ENCODE measurements around the gene OR6X1.

Gene OR6X1

GRCh38 chr11:123773959-123774358 lies 19.6 kb upstream of the OR6X1 start:
- Histone ChIP-seq H3K9me2 (replicated peaks; ENCODE audit: control insufficient read depth, low read length) (no peaks in the 10 kb centered on the region), H3K27me3 (ENCODE audit: control insufficient read depth, low read length) (no peaks in the 10 kb centered on the region), H3K4me3 (ENCODE audit: low read length) (no peak overlapping the region), H3K4me1 (ENCODE audit: control insufficient read depth, low read length) (peaks cover 10% of the 10 kb centered on the region), H3K9me3 (ENCODE audit: control insufficient read depth, insufficient read depth, low read length) (no peaks in the 10 kb centered on the region), H3K36me3 (ENCODE audit: control insufficient read depth, low read length) (no peaks in the 10 kb centered on the region), H3K4me2 (ENCODE audit: low read length) (no peak overlapping the region), H4K20me1 (ENCODE audit: control insufficient read depth, insufficient read depth, low read depth, low read length) (no peaks in the 10 kb centered on the region), H3K79me2 (ENCODE audit: control insufficient read depth, low read length) (no peaks in the 10 kb centered on the region), H3F3A (ENCODE audit: control insufficient read depth, insufficient read depth) (no peaks in the 10 kb centered on the region), H3K27ac (ENCODE audit: low read depth, low read length) (no peak overlapping the region)
- TF ChIP-seq, protein P1, sequence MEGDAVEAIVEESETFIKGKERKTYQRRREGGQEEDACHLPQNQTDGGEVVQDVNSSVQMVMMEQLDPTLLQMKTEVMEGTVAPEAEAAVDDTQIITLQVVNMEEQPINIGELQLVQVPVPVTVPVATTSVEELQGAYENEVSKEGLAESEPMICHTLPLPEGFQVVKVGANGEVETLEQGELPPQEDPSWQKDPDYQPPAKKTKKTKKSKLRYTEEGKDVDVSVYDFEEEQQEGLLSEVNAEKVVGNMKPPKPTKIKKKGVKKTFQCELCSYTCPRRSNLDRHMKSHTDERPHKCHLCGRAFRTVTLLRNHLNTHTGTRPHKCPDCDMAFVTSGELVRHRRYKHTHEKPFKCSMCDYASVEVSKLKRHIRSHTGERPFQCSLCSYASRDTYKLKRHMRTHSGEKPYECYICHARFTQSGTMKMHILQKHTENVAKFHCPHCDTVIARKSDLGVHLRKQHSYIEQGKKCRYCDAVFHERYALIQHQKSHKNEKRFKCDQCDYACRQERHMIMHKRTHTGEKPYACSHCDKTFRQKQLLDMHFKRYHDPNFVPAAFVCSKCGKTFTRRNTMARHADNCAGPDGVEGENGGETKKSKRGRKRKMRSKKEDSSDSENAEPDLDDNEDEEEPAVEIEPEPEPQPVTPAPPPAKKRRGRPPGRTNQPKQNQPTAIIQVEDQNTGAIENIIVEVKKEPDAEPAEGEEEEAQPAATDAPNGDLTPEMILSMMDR (IDR thresholded peaks at IDR 0.05; ENCODE audit: low read depth, low read length, poor library complexity, severe bottlenecking), result no peak
- no peak for TF ChIP-seq EZH2phosphoT487 (IDR thresholded peaks at IDR 0.05; ENCODE audit: borderline replicate concordance, low read length)

DNA sequence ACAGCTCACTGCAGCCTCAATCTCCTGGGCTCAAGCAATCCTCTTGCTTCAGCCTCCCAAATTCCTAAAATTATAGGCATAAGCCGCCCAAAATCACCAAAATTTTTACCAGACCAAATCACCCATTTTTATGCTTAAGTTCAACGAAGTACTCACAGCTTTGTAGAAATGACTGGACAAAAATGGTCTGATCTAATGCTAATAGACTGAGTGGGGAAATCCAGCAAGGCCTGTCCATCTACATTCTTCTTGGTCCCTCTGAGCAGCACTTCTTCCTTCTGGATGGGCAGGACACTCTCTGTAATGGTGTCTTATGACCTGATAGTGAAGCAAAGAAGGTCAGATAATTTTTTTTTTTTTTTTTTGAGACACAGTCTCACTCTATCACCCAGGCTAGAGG lies 18.7 kb upstream of the OR6X1 start:
- no peaks in the 10 kb centered on the region for H3K79me2 ChIP-seq (ENCODE audit: control insufficient read depth, low read length)
- H3K4me1 ChIP-seq (ENCODE audit: control insufficient read depth, low read length), result peaks cover 10% of the 10 kb centered on the region
- no peaks in the 10 kb centered on the region for H3K9me3 ChIP-seq (ENCODE audit: control insufficient read depth, insufficient read depth, low read length)
- H3K27ac ChIP-seq (ENCODE audit: low read depth, low read length), result no peak overlapping the region
- no peak overlapping the region for H3K4me3 ChIP-seq (ENCODE audit: low read length)
- no peak for TF ChIP-seq EZH2phosphoT487 (IDR thresholded peaks at IDR 0.05; ENCODE audit: borderline replicate concordance, low read length)
- TF ChIP-seq, protein P1 (IDR thresholded peaks at IDR 0.05; ENCODE audit: low read depth, low read length, poor library complexity, severe bottlenecking), result no peak
- no peak overlapping the region for H3K4me2 ChIP-seq (ENCODE audit: low read length)
- H3K9me2 ChIP-seq (replicated peaks; ENCODE audit: control insufficient read depth, low read length), result no peaks in the 10 kb centered on the region
- H3K27me3 ChIP-seq (ENCODE audit: control insufficient read depth, low read length), result no peaks in the 10 kb centered on the region
- no peaks in the 10 kb centered on the region for H3K36me3 ChIP-seq (ENCODE audit: control insufficient read depth, low read length)
- no peaks in the 10 kb centered on the region for H3F3A ChIP-seq (ENCODE audit: control insufficient read depth, insufficient read depth)
- H4K20me1 ChIP-seq (ENCODE audit: control insufficient read depth, insufficient read depth, low read depth, low read length), result no peaks in the 10 kb centered on the region

DNA sequence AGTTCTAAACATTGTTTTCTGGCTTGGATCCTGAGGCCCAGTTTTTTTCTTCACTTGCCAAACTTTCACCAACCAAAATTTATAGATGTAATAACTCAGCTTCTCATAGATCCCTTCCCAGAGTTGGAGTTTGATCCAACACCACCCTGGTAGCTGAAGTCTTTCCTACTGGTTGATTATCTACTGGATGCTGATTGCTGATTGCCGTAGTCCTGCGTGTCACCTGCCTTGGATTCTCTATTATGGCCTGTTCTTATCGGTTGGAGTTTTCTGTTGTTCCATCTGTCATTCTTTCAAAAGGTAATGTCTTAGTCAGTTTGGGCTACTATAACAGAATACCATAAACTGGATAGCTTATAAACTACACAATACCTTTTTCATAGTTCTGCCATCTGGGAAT lies 17.3 kb upstream of the OR6X1 start:
- no peaks in the 10 kb centered on the region for H3K9me2 ChIP-seq (replicated peaks; ENCODE audit: control insufficient read depth, low read length)
- H3K36me3 ChIP-seq (ENCODE audit: control insufficient read depth, low read length), result no peaks in the 10 kb centered on the region
- H3K4me2 ChIP-seq (ENCODE audit: low read length), result no peak overlapping the region
- TF ChIP-seq EZH2phosphoT487 (IDR thresholded peaks at IDR 0.05; ENCODE audit: borderline replicate concordance, low read length), result no peak
- TF ChIP-seq, protein P1 (IDR thresholded peaks at IDR 0.05; ENCODE audit: low read depth, low read length, poor library complexity, severe bottlenecking), result no peak
- no peaks in the 10 kb centered on the region for H3F3A ChIP-seq (ENCODE audit: control insufficient read depth, insufficient read depth)
- no peak overlapping the region for H3K27ac ChIP-seq (ENCODE audit: low read depth, low read length)
- H4K20me1 ChIP-seq (ENCODE audit: control insufficient read depth, insufficient read depth, low read depth, low read length), result no peaks in the 10 kb centered on the region
- no peaks in the 10 kb centered on the region for H3K79me2 ChIP-seq (ENCODE audit: control insufficient read depth, low read length)
- no peak overlapping the region for H3K4me3 ChIP-seq (ENCODE audit: low read length)
- H3K9me3 ChIP-seq (ENCODE audit: control insufficient read depth, insufficient read depth, low read length), result no peaks in the 10 kb centered on the region
- no peaks in the 10 kb centered on the region for H3K27me3 ChIP-seq (ENCODE audit: control insufficient read depth, low read length)
- peaks cover 10% of the 10 kb centered on the region for H3K4me1 ChIP-seq (ENCODE audit: control insufficient read depth, low read length)

GRCh38 chr11:123770712-123771111 lies 16.4 kb upstream of the OR6X1 start:
- Histone ChIP-seq H4K20me1 (ENCODE audit: control insufficient read depth, insufficient read depth, low read depth, low read length) (no peaks in the 10 kb centered on the region), H3K79me2 (ENCODE audit: control insufficient read depth, low read length) (no peaks in the 10 kb centered on the region), H3K4me2 (ENCODE audit: low read length) (no peak overlapping the region), H3K27ac (ENCODE audit: low read depth, low read length) (no peak overlapping the region), H3F3A (ENCODE audit: control insufficient read depth, insufficient read depth) (no peaks in the 10 kb centered on the region), H3K36me3 (ENCODE audit: control insufficient read depth, low read length) (no peaks in the 10 kb centered on the region), H3K4me3 (ENCODE audit: low read length) (no peak overlapping the region), H3K9me3 (ENCODE audit: control insufficient read depth, insufficient read depth, low read length) (no peaks in the 10 kb centered on the region), H3K4me1 (ENCODE audit: control insufficient read depth, low read length) (peaks cover 8% of the 10 kb centered on the region), H3K27me3 (ENCODE audit: control insufficient read depth, low read length) (0 out of 2 replicates have a peak, but pooled peaks cover 2% of the 10 kb centered on the region), H3K9me2 (replicated peaks; ENCODE audit: control insufficient read depth, low read length) (no peaks in the 10 kb centered on the region)
- TF ChIP-seq, protein P1 (IDR thresholded peaks at IDR 0.05; ENCODE audit: low read depth, low read length, poor library complexity, severe bottlenecking), result no peak
- TF ChIP-seq EZH2phosphoT487 (IDR thresholded peaks at IDR 0.05; ENCODE audit: borderline replicate concordance, low read length), result no peak
